Stimulated activated CD8-positive, alpha-beta memory T cell treated with anti-CD3 and anti-CD28 coated beads, Interleukin-7, amount 100 ng/mL, for 4 hours (primary cell): ENCODE data around the gene LTB.
"Not testable (repeated sequence)": the region's sequence is repeated elsewhere in the genome, so short reads cannot be mapped to it uniquely, and the experiment has no call there.

ENCODE experiments used
- DNase-seq, 2 donors: peaks; one replicate each; pipeline ENCODE4 v3.0.0-alpha.2; 2020; ENCODE audit warnings: low read depth in 2 of 2

Gene LTB

DNA sequence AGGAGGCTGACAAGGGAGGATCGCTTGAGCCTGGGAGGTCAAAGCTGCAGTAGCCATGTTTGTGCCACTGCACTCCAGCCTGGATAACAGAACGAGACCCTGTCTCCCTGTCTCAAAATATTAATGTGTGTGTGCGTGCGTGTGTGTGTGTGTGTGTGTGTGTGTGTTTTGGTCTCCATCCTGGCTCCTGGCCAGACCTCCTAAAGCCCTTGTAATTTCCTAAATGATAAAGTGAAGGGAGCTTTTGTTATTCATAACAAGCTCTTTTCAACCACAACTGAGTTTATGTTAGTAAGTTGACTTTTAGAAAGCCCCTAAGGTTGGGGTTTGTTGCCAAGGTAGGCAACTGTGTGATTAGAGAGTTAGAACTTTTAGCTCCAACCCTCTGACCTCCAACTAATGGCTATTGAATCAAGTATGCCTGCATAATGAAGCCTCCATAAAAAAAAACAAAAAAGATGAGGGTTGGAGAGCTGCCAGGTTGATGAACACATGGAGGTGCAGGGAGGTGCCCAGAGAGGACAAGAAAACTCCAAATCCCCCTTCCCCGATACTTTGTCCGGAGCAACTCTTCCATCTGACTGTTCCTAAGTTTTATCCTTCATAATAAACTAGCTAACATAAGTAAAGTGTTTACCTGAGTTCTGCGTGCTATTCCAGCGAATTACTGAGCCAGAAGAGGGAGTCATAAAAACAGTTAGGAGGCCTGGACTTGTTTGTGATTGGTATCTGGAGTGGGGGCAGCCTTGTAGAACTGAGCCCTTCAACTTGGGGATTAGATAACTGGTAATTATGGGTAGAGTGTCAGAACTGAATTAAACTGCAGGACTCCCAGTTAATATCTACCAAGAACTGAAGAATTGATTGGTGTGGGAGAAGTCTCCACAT is 27.5 kb upstream of the LTB start:
- DNase-seq, result no peak

GRCh38 chr6:31607317-31607716 is 25.1 kb upstream of the LTB start:
- no peak for DNase-seq

GRCh38 chr6:31597006-31597405 is 14.8 kb upstream of the LTB start:
- no peak for DNase-seq

DNA sequence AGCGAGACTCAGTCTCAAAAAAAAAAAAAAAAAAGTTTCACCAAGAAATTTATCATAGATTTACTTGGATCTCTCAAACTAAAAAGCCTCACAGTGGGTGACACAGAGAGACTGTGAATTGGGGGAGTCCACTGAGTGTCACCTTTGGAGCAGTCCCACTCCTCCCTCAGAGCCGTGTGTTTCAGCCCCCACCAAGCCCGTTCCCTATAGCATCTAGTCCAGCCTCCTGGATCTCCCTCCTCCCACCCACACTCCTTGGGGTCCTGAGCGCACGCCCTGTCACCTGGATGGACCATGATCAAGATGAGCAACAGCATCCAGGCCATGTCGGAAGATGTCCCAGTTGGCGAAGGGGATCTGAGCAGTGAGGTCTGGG is 10.2 kb upstream of the LTB start:
- DNase-seq, result no peak

DNA sequence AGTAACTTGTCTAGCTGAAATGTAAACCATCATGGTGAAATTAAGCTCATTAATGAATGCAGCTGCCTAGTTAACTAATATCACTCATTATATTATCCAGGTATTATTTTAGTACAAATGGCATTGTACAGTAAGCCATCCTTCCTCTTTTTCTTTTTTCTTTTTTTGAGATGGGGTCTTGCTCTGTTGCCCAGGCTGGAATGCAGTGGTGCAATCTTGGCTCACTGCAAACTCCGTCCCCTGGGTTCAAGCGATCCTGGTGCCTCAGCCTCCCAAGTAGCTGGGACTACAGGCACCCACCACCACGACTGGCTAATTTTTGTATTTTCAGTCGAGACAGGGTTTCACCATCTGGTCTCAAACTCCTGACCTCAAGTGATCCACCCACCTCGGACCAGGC is 8.5 kb upstream of the LTB start:
- DNase-seq, result not testable (repeated sequence)

- DNase-seq, result no peak
Measured at GRCh38 chr6:31588871-31589650, 6.8 kb upstream of the LTB start.

GRCh38 chr6:31587791-31588777 is 5.9 kb upstream of the LTB start:
- no peak for DNase-seq

DNA sequence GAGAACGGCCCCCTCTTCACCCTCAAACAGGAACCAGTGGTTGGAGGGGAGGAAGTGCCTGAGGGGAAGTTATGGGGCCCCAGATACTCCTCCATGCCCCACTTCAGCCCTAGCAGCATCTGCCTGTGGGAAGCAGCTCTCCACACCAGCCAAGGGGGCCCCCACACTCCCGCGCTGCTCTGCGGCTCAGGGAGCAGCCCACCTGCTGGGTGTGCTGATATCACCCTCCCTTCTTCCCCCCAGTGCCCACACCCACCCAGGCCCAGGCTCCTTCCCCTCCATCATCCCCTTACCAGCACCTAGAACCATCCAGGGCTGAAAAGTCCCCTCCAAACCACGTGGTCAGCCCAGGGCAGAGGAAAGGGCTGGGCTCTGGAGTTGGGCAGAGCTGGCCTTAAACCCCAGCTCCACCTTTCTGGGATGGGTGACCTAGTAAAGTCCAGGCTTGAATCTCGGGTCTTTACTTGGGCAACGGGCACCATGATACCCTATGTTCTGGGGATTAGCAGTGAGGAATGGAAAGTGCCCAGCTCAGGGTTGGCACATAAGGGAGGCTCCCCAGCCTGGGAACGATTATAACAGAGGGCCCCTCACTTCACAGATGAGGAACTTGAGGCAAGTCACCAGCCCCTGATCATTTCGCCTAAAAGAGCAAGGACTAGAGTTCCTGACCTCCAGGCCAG is 4.5 kb upstream of the LTB start:
- DNase-seq, result no peak

- DNase-seq, result no peak
Measured at GRCh38 chr6:31586008-31586407, 3.8 kb upstream of the LTB start, which contains the start of gene LST1. TSS of gene LST1 (plus strand) at chr6:31586277. CDS start at chr6:31587300, 1,023 bp downstream.

DNA sequence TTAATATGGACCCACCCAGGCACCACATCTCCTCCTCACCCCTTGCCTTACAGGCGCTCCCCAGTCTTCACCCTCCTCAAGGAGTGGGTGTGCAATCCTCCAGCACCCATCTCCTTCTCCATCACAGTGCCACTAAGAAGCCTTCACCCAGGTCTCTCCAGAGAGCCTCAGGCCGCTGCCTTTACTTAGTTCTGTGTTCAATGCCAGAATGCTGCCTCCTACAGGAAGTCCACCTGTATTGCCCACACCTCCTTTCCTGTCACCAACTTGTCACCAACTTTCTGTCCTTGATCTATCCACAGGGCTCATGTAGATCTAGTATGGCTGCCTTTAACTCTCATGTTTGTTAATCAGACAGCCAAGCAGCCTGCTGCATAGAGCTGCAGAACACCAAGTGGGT is 3.3 kb upstream of the LTB start:
- no peak for DNase-seq

GRCh38 chr6:31581434-31582229 is 592 bp downstream of the LTB start:
- no peak for DNase-seq

- peak; percentile 71 to 84 for DNase-seq
Measured at GRCh38 chr6:31580807-31581433, 1.3 kb downstream of the LTB start.

GRCh38 chr6:31580438-31580740 is 1.8 kb downstream of the LTB start:
- no peak for DNase-seq

DNA sequence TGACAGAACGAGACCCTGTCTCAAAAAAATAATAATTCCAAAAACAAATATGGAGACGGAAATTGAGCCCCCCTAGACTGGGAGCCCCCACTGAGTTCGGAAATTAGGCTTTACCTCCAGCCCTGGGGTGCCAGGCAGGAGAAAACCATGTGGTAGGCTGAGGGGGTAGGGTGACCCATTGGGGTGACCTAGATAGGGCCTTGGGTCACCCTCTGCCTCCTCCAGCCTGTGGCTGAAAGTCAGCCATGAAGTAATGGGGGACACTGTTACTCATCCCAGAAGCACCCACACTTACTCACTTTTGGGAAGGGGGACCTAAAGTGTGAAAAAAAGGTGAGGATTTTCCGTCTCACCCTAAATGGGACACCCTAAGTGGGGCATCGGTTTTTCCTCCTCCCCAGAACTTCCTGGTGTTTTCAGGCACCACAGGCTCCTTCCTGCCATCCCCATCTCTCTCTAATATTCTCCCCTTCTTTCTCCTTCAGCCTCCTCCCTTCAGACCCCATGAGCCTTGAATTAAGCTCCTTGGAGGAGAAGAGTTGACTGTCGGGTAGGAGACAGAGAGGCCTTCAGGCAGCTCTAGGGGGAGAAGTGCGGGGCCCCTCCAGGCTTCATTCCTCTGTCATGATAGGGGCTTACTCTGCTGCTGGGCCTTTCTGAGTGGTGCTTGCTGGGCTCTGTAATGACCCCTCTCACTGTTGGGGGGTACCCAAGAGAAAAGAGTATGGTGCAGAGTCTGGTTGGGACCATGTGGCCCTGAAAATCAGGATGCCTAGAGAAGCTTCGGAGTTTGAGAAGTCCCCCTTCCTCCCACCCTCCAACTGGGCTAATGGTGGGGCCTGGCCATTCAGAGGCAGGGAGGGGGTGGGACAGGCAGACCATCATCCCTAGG is 2.4 kb downstream of the LTB start:
- DNase-seq, result no peak

- DNase-seq, result no peak
Measured at GRCh38 chr6:31579119-31579505, 3.1 kb downstream of the LTB start.

DNA sequence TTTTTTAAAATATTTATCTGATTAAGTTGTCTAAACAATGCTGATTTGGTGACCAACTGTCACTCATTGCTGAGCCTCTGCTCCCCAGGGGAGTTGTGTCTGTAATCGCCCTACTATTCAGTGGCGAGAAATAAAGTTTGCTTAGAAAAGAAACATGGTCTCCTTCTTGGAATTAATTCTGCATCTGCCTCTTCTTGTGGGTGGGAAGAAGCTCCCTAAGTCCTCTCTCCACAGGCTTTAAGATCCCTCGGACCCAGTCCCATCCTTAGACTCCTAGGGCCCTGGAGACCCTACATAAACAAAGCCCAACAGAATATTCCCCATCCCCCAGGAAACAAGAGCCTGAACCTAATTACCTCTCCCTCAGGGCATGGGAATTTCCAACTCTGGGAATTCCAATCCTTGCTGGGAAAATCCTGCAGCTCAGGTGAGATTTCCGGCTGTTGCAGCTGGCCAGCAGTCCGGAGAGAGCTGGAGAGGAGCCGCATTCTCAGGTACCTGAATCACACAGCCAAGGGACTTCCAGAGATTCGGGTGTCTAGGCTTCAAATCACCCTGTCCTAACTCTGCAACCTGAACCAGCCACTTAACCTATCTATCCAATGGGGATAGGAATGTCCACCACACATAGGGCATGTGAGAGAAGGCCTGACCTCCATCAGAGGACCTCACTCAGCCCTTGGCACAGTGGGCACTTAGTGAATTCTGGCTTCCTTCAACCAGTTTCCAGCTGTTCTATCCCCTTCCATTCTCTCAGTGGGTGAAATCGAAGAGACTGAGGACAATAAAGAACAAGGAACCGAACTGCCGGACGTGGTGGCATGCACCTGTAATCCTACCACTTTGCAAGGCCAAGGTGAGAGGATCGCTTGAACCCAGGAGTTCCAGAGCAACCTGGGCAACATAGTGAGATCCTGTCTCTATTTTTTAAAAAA is 3.8 kb downstream of the LTB start:
- no peak for DNase-seq

GRCh38 chr6:31577579-31577966 is 4.7 kb downstream of the LTB start:
- no peak for DNase-seq
